Measurements from ENCODE around the gene TAP1. TPM values are rescaled to one million over a fixed set of nuclear protein-coding genes. Genes with fewer than 3 reads are reported as not detected.
"Not testable (repeated sequence)": the region's sequence is repeated elsewhere in the genome, so short reads cannot be mapped to it uniquely, and the experiment has no call there.

Gene TAP1
- total RNA-seq, 1 experiment from 2014 or later, result 23.1 TPM

DNA sequence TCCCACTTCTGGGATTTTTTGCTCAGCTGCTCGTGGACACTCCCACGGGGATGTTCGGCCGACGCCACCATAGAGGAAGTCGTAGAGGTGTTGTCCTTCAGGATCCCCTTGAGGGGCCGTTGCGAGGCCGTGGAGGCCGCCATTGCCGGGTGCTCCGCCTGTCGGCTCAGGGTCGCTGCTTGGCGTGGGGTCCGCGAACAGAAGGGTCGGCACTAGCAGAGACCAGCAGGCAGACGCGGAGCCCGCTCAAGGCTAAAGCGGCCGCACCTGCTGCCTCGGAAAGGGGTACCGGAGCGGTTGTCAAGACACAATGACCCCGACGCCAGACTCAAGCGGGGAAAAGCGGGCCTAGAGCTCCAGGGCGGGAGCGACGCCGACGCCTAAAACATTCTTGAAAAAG lies 26.2 kb upstream of the TAP1 start:
- H3K27ac ChIP-seq, result no peak overlapping the region
- intact Hi-C loops (cut with micrococcal nuclease; ENCODE audit: unreplicated experiment), result no loop called here
- H3K4me3 ChIP-seq, result no peak overlapping the region
- H3K79me2 ChIP-seq (ENCODE audit: low read depth), result no peaks in the 10 kb centered on the region
- H3K9me2 ChIP-seq (ENCODE audit: insufficient read depth), result no peaks in the 10 kb centered on the region
- ChIA-PET POLR2A (ENCODE audit: unreplicated experiment) (no interaction called here), CTCF (no interaction called here)
- H3K9me3 ChIP-seq (ENCODE audit: insufficient read depth, low read depth), result no peaks in the 10 kb centered on the region
- DNase-seq, result no peak
- TF ChIP-seq EZH2 (IDR thresholded peaks at IDR 0.05; ENCODE audit: low read depth), result no peak
- TF ChIP-seq, protein P1, sequence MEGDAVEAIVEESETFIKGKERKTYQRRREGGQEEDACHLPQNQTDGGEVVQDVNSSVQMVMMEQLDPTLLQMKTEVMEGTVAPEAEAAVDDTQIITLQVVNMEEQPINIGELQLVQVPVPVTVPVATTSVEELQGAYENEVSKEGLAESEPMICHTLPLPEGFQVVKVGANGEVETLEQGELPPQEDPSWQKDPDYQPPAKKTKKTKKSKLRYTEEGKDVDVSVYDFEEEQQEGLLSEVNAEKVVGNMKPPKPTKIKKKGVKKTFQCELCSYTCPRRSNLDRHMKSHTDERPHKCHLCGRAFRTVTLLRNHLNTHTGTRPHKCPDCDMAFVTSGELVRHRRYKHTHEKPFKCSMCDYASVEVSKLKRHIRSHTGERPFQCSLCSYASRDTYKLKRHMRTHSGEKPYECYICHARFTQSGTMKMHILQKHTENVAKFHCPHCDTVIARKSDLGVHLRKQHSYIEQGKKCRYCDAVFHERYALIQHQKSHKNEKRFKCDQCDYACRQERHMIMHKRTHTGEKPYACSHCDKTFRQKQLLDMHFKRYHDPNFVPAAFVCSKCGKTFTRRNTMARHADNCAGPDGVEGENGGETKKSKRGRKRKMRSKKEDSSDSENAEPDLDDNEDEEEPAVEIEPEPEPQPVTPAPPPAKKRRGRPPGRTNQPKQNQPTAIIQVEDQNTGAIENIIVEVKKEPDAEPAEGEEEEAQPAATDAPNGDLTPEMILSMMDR (conservative IDR thresholded peaks at IDR 0.05), result no peak
- H3F3A ChIP-seq (ENCODE audit: insufficient read depth, low read depth), result no peaks in the 10 kb centered on the region
- H4K20me1 ChIP-seq (ENCODE audit: insufficient read depth), result no peaks in the 10 kb centered on the region
- no peaks in the 10 kb centered on the region for H3K36me3 ChIP-seq (ENCODE audit: low read depth)
- no TSS peak for BruUV-seq (replicated peaks)
- 0 out of 2 replicates have a peak, but pooled peaks cover 7% of the 10 kb centered on the region for H3K27me3 ChIP-seq (ENCODE audit: insufficient read depth, low read depth)
- no peaks in the 10 kb centered on the region for H3K4me1 ChIP-seq (replicated peaks; ENCODE audit: insufficient read depth)
- H2AFZ ChIP-seq, result no peak overlapping the region
- no peak overlapping the region for H3K4me2 ChIP-seq

GRCh38 chr6:32876603-32877002 lies 23.1 kb upstream of the TAP1 start:
- no peaks in the 10 kb centered on the region for H3K9me3 ChIP-seq (ENCODE audit: insufficient read depth, low read depth)
- no peak overlapping the region for H3K4me3 ChIP-seq
- intact Hi-C loops (cut with micrococcal nuclease; ENCODE audit: unreplicated experiment), result no loop called here
- CTCF ChIA-PET, result interaction anchor here (0.5 to 0.6 kb wide), 2 partner anchors 114 to 130 kb away, joined by 3 to 5 read pairs; no protein-coding TSS in a partner anchor
- no peak for DNase-seq
- no peaks in the 10 kb centered on the region for H3F3A ChIP-seq (ENCODE audit: insufficient read depth, low read depth)
- H3K4me1 ChIP-seq (replicated peaks; ENCODE audit: insufficient read depth), result no peaks in the 10 kb centered on the region
- H2AFZ ChIP-seq, result no peak overlapping the region
- no peaks in the 10 kb centered on the region for H3K79me2 ChIP-seq (ENCODE audit: low read depth)
- H4K20me1 ChIP-seq (ENCODE audit: insufficient read depth), result no peaks in the 10 kb centered on the region
- H3K9me2 ChIP-seq (ENCODE audit: insufficient read depth), result no peaks in the 10 kb centered on the region
- TF ChIP-seq EZH2 (IDR thresholded peaks at IDR 0.05; ENCODE audit: low read depth), result no peak
- TF ChIP-seq, protein P1 (conservative IDR thresholded peaks at IDR 0.05), result no peak
- no peak overlapping the region for H3K27ac ChIP-seq
- H3K36me3 ChIP-seq (ENCODE audit: low read depth), result no peaks in the 10 kb centered on the region
- H3K27me3 ChIP-seq (ENCODE audit: insufficient read depth, low read depth), result 0 out of 2 replicates have a peak, but pooled peaks cover 4% of the 10 kb centered on the region
- no TSS peak for BruUV-seq (replicated peaks)
- H3K4me2 ChIP-seq, result no peak overlapping the region
- POLR2A ChIA-PET (ENCODE audit: unreplicated experiment), result no interaction called here

GRCh38 chr6:32873947-32874346 lies 20.4 kb upstream of the TAP1 start:
- H3K79me2 ChIP-seq (ENCODE audit: low read depth); BruUV-seq (replicated peaks); intact Hi-C loops (cut with micrococcal nuclease; ENCODE audit: unreplicated experiment); H3K4me3 ChIP-seq; H3F3A ChIP-seq (ENCODE audit: insufficient read depth, low read depth); POLR2A ChIA-PET (ENCODE audit: unreplicated experiment); CTCF ChIA-PET; DNase-seq; H3K27me3 ChIP-seq (ENCODE audit: insufficient read depth, low read depth); H3K4me2 ChIP-seq; H3K4me1 ChIP-seq (replicated peaks; ENCODE audit: insufficient read depth); H3K36me3 ChIP-seq (ENCODE audit: low read depth); H3K9me3 ChIP-seq (ENCODE audit: insufficient read depth, low read depth); H4K20me1 ChIP-seq (ENCODE audit: insufficient read depth); H3K27ac ChIP-seq; H2AFZ ChIP-seq; H3K9me2 ChIP-seq (ENCODE audit: insufficient read depth): not testable (repeated sequence)

- H3K27ac ChIP-seq, result no peak overlapping the region
Measured at GRCh38 chr6:32868257-32868788, 14.8 kb upstream of the TAP1 start.

More at GRCh38 chr6:32868257-32868788, 14.8 kb upstream of the TAP1 start:
- H3K79me2 ChIP-seq (ENCODE audit: low read depth), result no peaks in the 10 kb centered on the region
- TF ChIP-seq, protein P1 (conservative IDR thresholded peaks at IDR 0.05), result peak; percentile 95
- TF ChIP-seq EZH2 (IDR thresholded peaks at IDR 0.05; ENCODE audit: low read depth), result no peak
- ChIA-PET CTCF (interaction anchor here (0.6 to 2.2 kb wide), 15 partner anchors 14 to 1143 kb away, joined by 3 to 49 read pairs (median 4); partner anchors contain the start of genes PSMB9, TAP1 and TAP2), POLR2A (ENCODE audit: unreplicated experiment) (interaction anchor here (0.6 kb wide), 1 partner anchor 83 kb away, joined by 4 read pairs; no protein-coding TSS in a partner anchor)
- H3F3A ChIP-seq (ENCODE audit: insufficient read depth, low read depth), result no peaks in the 10 kb centered on the region
- H2AFZ ChIP-seq, result no peak overlapping the region
- no peak overlapping the region for H3K4me3 ChIP-seq
- H3K36me3 ChIP-seq (ENCODE audit: low read depth), result no peaks in the 10 kb centered on the region
- no peak overlapping the region for H3K4me2 ChIP-seq
- H3K27me3 ChIP-seq (ENCODE audit: insufficient read depth, low read depth), result no peaks in the 10 kb centered on the region
- DNase-seq, result peak; percentile 55 to 67
- H3K4me1 ChIP-seq (replicated peaks; ENCODE audit: insufficient read depth), result no peaks in the 10 kb centered on the region
- no peaks in the 10 kb centered on the region for H3K9me2 ChIP-seq (ENCODE audit: insufficient read depth)
- no TSS peak for BruUV-seq (replicated peaks)
- H3K9me3 ChIP-seq (ENCODE audit: insufficient read depth, low read depth), result no peaks in the 10 kb centered on the region
- no peaks in the 10 kb centered on the region for H4K20me1 ChIP-seq (ENCODE audit: insufficient read depth)
- intact Hi-C loops (cut with micrococcal nuclease; ENCODE audit: unreplicated experiment), result loop anchor here (1.0 to 10.0 kb wide), 6 partner anchors 30 to 1322 kb away; partner anchors contain the start of genes ATP6V1G2 and TAP2

Data from PC-9 (cell line).